PC-9 (cell line): ENCODE measurements around the gene SLC25A20. TPM values are rescaled to one million over a fixed set of nuclear protein-coding genes. Genes with fewer than 3 reads are reported as not detected.

Source experiments
- BruUV-seq: library from RNA; stranded (reverse); fragments of 400-500 nt; replicated peaks from 2 replicates; lab custom pipeline; 2021; lab: Mats Ljungman, UMichigan
- CTCF ChIA-PET: fragments of 300-600 bp; sonication (Branson Sonifier 250); formaldehyde crosslinking; loops from one replicate; lab custom pipeline; 2022; ENCODE audit warnings: antibody characterized with exemption; lab: Charles Lee
- POLR2A ChIA-PET: fragments of 300-600 bp; sonication (Branson Sonifier 250); formaldehyde crosslinking; loops from one replicate; lab custom pipeline; 2022; ENCODE audit warnings: antibody characterized with exemption; ENCODE audit not compliant: unreplicated experiment; lab: Charles Lee
- DNase-seq, 2 experiments: peaks; one replicate each; pipeline versions ENCODE4 v3.0.0 to v3.0.0-alpha.2; 2015 to 2022; ENCODE audit warnings: mixed read lengths in 1 of 2
- H2AFZ ChIP-seq: fragments of 200-600 bp; sonication (generic); 2 replicates; pipeline ENCODE4 v1.8.1; 2017; ENCODE audit warnings: antibody characterized with exemption
- H3F3A ChIP-seq: fragments of 200-600 bp; sonication (generic); 2 replicates; pipeline ENCODE4 v1.8.1; 2017; ENCODE audit warnings: antibody characterized with exemption, mild to moderate bottlenecking, low read depth; ENCODE audit not compliant: insufficient read depth
- H3K27ac ChIP-seq: fragments of 200-600 bp; sonication (generic); 2 replicates; pipeline ENCODE4 v1.6.1; 2016; ENCODE audit warnings: mixed run types
- H3K27me3 ChIP-seq: fragments of 200-600 bp; sonication (generic); 2 replicates; pipeline ENCODE4 v1.6.1; 2016; ENCODE audit warnings: low read depth, mixed run types; ENCODE audit not compliant: insufficient read depth
- H3K36me3 ChIP-seq: fragments of 200-600 bp; sonication (generic); 2 replicates; pipeline ENCODE4 v1.6.1; 2016; ENCODE audit warnings: low read depth, mixed run types
- H3K4me1 ChIP-seq: fragments of 200-600 bp; sonication (generic); replicated peaks from 2 replicates; pipeline ENCODE4 v1.6.1; 2016; ENCODE audit warnings: mixed run types; ENCODE audit not compliant: insufficient read depth
- H3K4me2 ChIP-seq: fragments of 200-600 bp; sonication (generic); 2 replicates; pipeline ENCODE4 v1.6.1; 2017; ENCODE audit warnings: mixed run types
- H3K4me3 ChIP-seq: fragments of 200-600 bp; sonication (generic); 2 replicates; pipeline ENCODE4 v1.6.1; 2016; ENCODE audit warnings: mixed run types
- H3K79me2 ChIP-seq: fragments of 200-600 bp; sonication (generic); 2 replicates; pipeline ENCODE4 v1.6.1; 2017; ENCODE audit warnings: low read depth, mixed run types
- H3K9me2 ChIP-seq: fragments of 200-600 bp; sonication (generic); 2 replicates; pipeline ENCODE4 v1.8.1; 2017; ENCODE audit warnings: mild to moderate bottlenecking; ENCODE audit not compliant: insufficient read depth
- H3K9me3 ChIP-seq: fragments of 200-600 bp; sonication (generic); 2 replicates; pipeline ENCODE4 v1.8.1; 2016; ENCODE audit warnings: low read depth; ENCODE audit not compliant: insufficient read depth
- H4K20me1 ChIP-seq: fragments of 200-600 bp; sonication (generic); 2 replicates; pipeline ENCODE4 v1.8.1; 2017; ENCODE audit not compliant: insufficient read depth
- EZH2 ChIP-seq: fragments of 200-600 bp; sonication (generic); IDR thresholded peaks from 2 replicates; pipeline ENCODE4 v1.8.0; 2017; ENCODE audit warnings: antibody characterized with exemption, low read depth
- intact Hi-C: fragments of 100-400 bp; cut with micrococcal nuclease; formaldehyde crosslinking; loops from one replicate; pipeline ENCODE4 v1.10.0; 2022; ENCODE audit not compliant: unreplicated experiment
- total RNA-seq: library from RNA; stranded (reverse); gene quantifications from 2 replicates; pipeline ENCODE4 v1.2.3, GENCODE V29; 2021
- TF ChIP-seq, protein P1 (sequence below): fragments of 200-600 bp; sonication (generic); conservative IDR thresholded peaks from 2 replicates; pipeline ENCODE4 v1.6.1; 2017; ENCODE audit warnings: mixed run types, antibody characterized with exemption, mild to moderate bottlenecking, moderate library complexity

The SLC25A20 gene
- total RNA-seq, 1 experiment from 2014 or later, result 4.9 TPM

DNA sequence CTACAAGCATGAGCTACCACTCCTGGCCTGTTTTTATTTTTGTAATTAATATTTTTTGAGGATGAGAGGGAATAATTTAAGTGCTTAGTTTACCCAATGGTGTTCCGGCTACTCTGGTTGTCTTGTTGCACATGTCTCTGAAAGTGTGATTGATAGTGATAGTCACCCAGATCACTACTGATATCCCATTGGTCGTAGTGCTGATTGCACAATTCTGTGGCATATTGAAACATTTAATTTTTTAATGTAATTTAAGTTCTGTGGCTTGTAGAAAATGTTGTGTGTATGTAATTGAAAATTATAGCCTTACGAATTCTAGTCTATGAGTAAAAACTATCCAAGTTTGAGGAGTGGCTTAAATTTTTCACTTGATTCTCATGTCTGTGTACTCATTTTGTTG is 31.9 kb upstream of the SLC25A20 start:
- no TSS peak for BruUV-seq
- H3K36me3 ChIP-seq, result peaks cover 32% of the 10 kb centered on the region; the same call in 1 of the 2 replicates
- no peak overlapping the region for H3K27ac ChIP-seq
- H2AFZ ChIP-seq, result no peak overlapping the region
- H3K9me2 ChIP-seq, result no peaks in the 10 kb centered on the region
- peaks cover 7% of the 10 kb centered on the region; the same call in 1 of the 2 replicates for H3F3A ChIP-seq
- no peak overlapping the region for H3K4me2 ChIP-seq
- ChIA-PET CTCF (no interaction called here), POLR2A (interaction anchor here (0.5 to 0.7 kb wide), 3 partner anchors 59 to 488 kb away, joined by 4 to 11 read pairs (median 5); no protein-coding TSS in a partner anchor)
- H3K4me3 ChIP-seq, result no peak overlapping the region
- 0 out of 2 replicates have a peak, but pooled peaks cover 13% of the 10 kb centered on the region for H3K4me1 ChIP-seq
- peaks cover 91% of the 10 kb centered on the region for H3K79me2 ChIP-seq
- no peak for DNase-seq
- H4K20me1 ChIP-seq, result peaks cover 65% of the 10 kb centered on the region
- no peaks in the 10 kb centered on the region for H3K9me3 ChIP-seq
- no peaks in the 10 kb centered on the region for H3K27me3 ChIP-seq
- intact Hi-C loops, result no loop called here
- TF ChIP-seq, protein P1, sequence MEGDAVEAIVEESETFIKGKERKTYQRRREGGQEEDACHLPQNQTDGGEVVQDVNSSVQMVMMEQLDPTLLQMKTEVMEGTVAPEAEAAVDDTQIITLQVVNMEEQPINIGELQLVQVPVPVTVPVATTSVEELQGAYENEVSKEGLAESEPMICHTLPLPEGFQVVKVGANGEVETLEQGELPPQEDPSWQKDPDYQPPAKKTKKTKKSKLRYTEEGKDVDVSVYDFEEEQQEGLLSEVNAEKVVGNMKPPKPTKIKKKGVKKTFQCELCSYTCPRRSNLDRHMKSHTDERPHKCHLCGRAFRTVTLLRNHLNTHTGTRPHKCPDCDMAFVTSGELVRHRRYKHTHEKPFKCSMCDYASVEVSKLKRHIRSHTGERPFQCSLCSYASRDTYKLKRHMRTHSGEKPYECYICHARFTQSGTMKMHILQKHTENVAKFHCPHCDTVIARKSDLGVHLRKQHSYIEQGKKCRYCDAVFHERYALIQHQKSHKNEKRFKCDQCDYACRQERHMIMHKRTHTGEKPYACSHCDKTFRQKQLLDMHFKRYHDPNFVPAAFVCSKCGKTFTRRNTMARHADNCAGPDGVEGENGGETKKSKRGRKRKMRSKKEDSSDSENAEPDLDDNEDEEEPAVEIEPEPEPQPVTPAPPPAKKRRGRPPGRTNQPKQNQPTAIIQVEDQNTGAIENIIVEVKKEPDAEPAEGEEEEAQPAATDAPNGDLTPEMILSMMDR, result no peak
- TF ChIP-seq EZH2, result no peak

DNA sequence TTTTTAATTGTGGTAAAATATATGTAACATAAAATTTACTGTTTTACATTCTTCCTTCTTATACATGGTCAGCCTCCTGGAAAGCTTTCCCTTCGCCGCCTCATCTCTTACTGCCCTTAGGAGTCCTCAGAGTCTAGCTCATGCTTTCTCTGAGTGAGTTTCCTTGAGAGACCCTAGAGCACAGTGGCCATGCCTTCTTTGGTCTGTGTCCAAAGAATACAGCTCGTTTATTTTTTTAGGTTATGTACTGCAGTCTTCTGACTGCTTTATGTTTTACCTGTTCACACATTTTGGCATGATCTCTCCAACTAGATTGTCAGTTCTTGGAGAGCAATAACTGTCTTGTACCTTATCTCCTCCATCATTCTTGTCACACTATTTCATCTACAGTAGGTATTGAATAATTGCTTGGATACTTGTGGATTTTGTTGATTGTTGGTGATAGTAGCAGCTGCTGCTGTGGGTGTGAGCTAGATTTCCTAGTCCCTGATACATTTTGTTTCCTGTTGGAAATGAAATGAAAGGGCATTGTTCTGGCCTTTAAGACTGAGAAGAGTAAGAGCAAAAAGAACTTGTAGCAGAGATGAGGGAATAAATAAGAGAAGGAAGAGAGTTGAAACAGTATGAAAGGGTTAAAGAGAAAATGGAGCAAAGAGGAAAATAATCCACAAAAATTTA is 30.8 kb upstream of the SLC25A20 start:
- no peak for DNase-seq
- Histone ChIP-seq H3F3A (peaks cover 7% of the 10 kb centered on the region; the same call in 1 of the 2 replicates), H3K27ac (no peak overlapping the region), H4K20me1 (peaks cover 54% of the 10 kb centered on the region), H3K36me3 (peaks cover 26% of the 10 kb centered on the region; the same call in 1 of the 2 replicates), H3K9me2 (no peaks in the 10 kb centered on the region), H3K27me3 (no peaks in the 10 kb centered on the region), H2AFZ (no peak overlapping the region), H3K9me3 (no peaks in the 10 kb centered on the region), H3K4me3 (no peak overlapping the region), H3K79me2 (peaks cover 83% of the 10 kb centered on the region), H3K4me2 (no peak overlapping the region), H3K4me1 (0 out of 2 replicates have a peak, but pooled peaks cover 13% of the 10 kb centered on the region)
- ChIA-PET CTCF (interaction anchor here (0.7 kb wide), 1 partner anchor 23 kb away, joined by 5 read pairs; no protein-coding TSS in a partner anchor), POLR2A (interaction anchor here (0.5 to 0.7 kb wide), 2 partner anchors 9 to 60 kb away, joined by 4 to 5 read pairs; no protein-coding TSS in a partner anchor)
- BruUV-seq, result no TSS peak
- intact Hi-C loops, result no loop called here
- TF ChIP-seq EZH2, result no peak
- TF ChIP-seq, protein P1, result no peak

DNA sequence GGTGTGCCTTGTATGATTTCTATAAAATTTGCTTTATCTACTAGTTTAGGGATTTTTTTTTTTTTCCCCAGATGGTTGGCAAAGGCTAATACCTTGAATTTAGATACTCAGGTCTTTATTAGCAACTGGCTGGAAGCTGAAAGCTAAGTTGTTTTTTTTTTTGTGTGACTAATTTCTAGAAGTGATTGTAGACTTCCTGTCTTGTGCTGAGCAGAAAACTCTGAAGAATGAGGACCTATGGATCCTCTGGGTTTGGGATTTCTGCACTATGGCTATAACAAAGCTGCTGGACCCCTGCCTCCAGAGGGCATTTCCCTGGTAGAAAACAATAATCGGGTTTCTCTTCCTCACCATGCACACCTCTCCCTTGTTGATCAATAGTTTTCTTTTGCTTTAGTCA is 30.0 kb upstream of the SLC25A20 start:
- ChIA-PET POLR2A (interaction anchor here (0.5 to 0.7 kb wide), 2 partner anchors 9 to 87 kb away, joined by 4 to 15 read pairs; no protein-coding TSS in a partner anchor), CTCF (interaction anchor here (0.7 kb wide), 2 partner anchors 23 to 65 kb away, joined by 3 to 5 read pairs; no protein-coding TSS in a partner anchor)
- intact Hi-C loops, result no loop called here
- H3K9me2 ChIP-seq, result no peaks in the 10 kb centered on the region
- H2AFZ ChIP-seq, result no peak overlapping the region
- peaks cover 22% of the 10 kb centered on the region; the same call in 1 of the 2 replicates for H3K36me3 ChIP-seq
- H3K79me2 ChIP-seq, result peaks cover 80% of the 10 kb centered on the region
- peaks cover 7% of the 10 kb centered on the region; the same call in 1 of the 2 replicates for H3F3A ChIP-seq
- BruUV-seq, result no TSS peak
- H3K4me3 ChIP-seq, result no peak overlapping the region
- no peak overlapping the region for H3K4me2 ChIP-seq
- H3K27me3 ChIP-seq, result no peaks in the 10 kb centered on the region
- H4K20me1 ChIP-seq, result peaks cover 58% of the 10 kb centered on the region
- no peak overlapping the region for H3K27ac ChIP-seq
- H3K4me1 ChIP-seq, result 0 out of 2 replicates have a peak, but pooled peaks cover 13% of the 10 kb centered on the region
- H3K9me3 ChIP-seq, result no peaks in the 10 kb centered on the region
- TF ChIP-seq EZH2, result no peak
- DNase-seq, result no peak
